Epidermal melanocyte (primary cell): Measurements from ENCODE around the gene IP6K1.
"Not testable (repeated sequence)": the region's sequence is repeated elsewhere in the genome, so short reads cannot be mapped to it uniquely, and the experiment has no call there.

Experiments used
- DNase-seq: peaks from one replicate; pipeline ENCODE4 v3.0.0; 2011; ENCODE audit warnings: low spot score; ENCODE audit not compliant: insufficient read length

Gene IP6K1

GRCh38 chr3:49786357-49787181 is at the start of gene IP6K1:
TSS of gene IP6K1 (minus strand) at chr3:49786542. CDS start at chr3:49748040, 38,502 bp downstream.
- DNase-seq = peak; percentile 100

GRCh38 chr3:49831341-49831740 is 45.0 kb upstream of the IP6K1 start:
- DNase-seq = no peak

GRCh38 chr3:49826016-49826415 is 39.7 kb upstream of the IP6K1 start:
- peak; percentile 75 for DNase-seq

- not testable (repeated sequence) for DNase-seq
Observed at GRCh38 chr3:49823131-49823530, 36.8 kb upstream of the IP6K1 start.

GRCh38 chr3:49813497-49814174 is 27.3 kb upstream of the IP6K1 start, which contains the start of gene UBA7:
TSS of gene UBA7 (minus strand) at chr3:49813953. CDS start at chr3:49813787, 166 bp downstream.
- peak; percentile 66 for DNase-seq

- no peak for DNase-seq
Observed at GRCh38 chr3:49812916-49813496, 26.7 kb upstream of the IP6K1 start.

GRCh38 chr3:49807431-49808114 is 21.2 kb upstream of the IP6K1 start:
- no peak for DNase-seq

- no peak for DNase-seq
Observed at GRCh38 chr3:49806850-49807249, 20.5 kb upstream of the IP6K1 start.

GRCh38 chr3:49805897-49806701 is 19.8 kb upstream of the IP6K1 start:
- no peak for DNase-seq

GRCh38 chr3:49805367-49805782 is 19.0 kb upstream of the IP6K1 start:
- no peak for DNase-seq

GRCh38 chr3:49804141-49805041 is 18.0 kb upstream of the IP6K1 start:
- no peak for DNase-seq

- DNase-seq = no peak
Observed at GRCh38 chr3:49803465-49804140, 17.3 kb upstream of the IP6K1 start.

- peak; percentile 88 for DNase-seq
Observed at GRCh38 chr3:49802719-49803464, 16.6 kb upstream of the IP6K1 start, which contains the start of gene INKA1. TSS of gene INKA1 (plus strand) at chr3:49803261. CDS start at chr3:49803393, 132 bp downstream.

- no peak for DNase-seq
Observed at GRCh38 chr3:49801160-49801559, 14.8 kb upstream of the IP6K1 start.

GRCh38 chr3:49799761-49800160 is 13.4 kb upstream of the IP6K1 start, which contains the start of gene CDHR4:
TSS of gene CDHR4 (minus strand) at chr3:49799873. CDS start at chr3:49799812, 61 bp downstream.
- DNase-seq = no peak

- DNase-seq = no peak
Observed at GRCh38 chr3:49799105-49799504, 12.8 kb upstream of the IP6K1 start.

- DNase-seq = no peak
Observed at GRCh38 chr3:49794926-49795905, 8.9 kb upstream of the IP6K1 start.
